HFFc6 (cell line): Measurements from ENCODE around the gene SLC13A1. TPM values are rescaled to one million over a fixed set of nuclear protein-coding genes. Genes with fewer than 3 reads are reported as not detected.

Source experiments
- DNase-seq: peaks from one replicate; pipeline ENCODE4 v3.0.0-alpha.2; 2018
- H3K27ac Mint-ChIP-seq: 2 replicates; pipeline ENCODE4 v1.8.0; 2020; ENCODE audit warnings: mild to moderate bottlenecking, mixed read lengths
- H3K27me3 Mint-ChIP-seq: 2 replicates; pipeline ENCODE4 v1.8.0; 2021; ENCODE audit warnings: mild to moderate bottlenecking, moderate library complexity, mixed read lengths; ENCODE audit not compliant: insufficient read depth
- H3K36me3 Mint-ChIP-seq: 2 replicates; pipeline ENCODE4 v1.8.0; 2021; ENCODE audit warnings: low read depth, mixed read lengths
- H3K4me1 Mint-ChIP-seq: 2 replicates; pipeline ENCODE4 v1.8.0; 2020; ENCODE audit warnings: low read depth, mixed read lengths
- H3K4me3 Mint-ChIP-seq: 2 replicates; pipeline ENCODE4 v1.8.0; 2020; ENCODE audit warnings: mild to moderate bottlenecking, moderate library complexity, mixed read lengths
- H3K9me3 Mint-ChIP-seq: 2 replicates; pipeline ENCODE4 v1.8.0; 2020; ENCODE audit warnings: mild to moderate bottlenecking, mixed read lengths
- total RNA-seq, 6 experiments: library from RNA; stranded (reverse); fragmentation: NEBNext Ultra II Directional; extraction: Animal tissue kit (Norgen Biotek cat#: 25700); gene quantifications; 2 replicates in 1 of 6; 3 replicates in 5 of 6; pipeline ENCODE4 v1.2.3, GENCODE V29; 2021
- TF ChIP-seq, protein P1 (sequence below): fragments of 200-600 bp; sonication (generic); IDR thresholded peaks from 2 replicates; pipeline ENCODE4 v1.5.0; 2021; ENCODE audit warnings: antibody characterized with exemption, mild to moderate bottlenecking

SLC13A1 gene
- total RNA-seq, 6 experiments from 2014 or later: not detected

DNA sequence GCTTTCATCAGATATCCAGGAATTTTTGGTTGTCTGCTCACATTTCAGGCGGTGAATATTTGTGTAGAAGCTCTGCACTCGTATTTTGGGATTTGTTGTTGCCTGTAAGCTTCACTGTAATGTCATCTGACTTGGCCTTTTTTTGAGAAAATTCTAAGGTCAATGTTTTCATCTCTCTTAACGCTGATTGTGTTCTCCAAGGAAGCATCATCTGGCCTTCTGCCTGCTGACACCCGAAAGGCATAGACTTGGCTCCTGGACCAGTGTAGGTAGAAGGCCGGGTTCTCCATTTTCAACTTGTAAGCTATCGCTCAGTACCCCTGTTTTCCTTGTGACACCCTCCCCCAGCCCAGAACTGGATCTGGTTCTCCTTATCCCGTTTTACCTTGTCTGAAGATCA is 44.2 kb downstream of the SLC13A1 start:
- H3K4me1 Mint-ChIP-seq: no peaks in the 10 kb centered on the region
- TF ChIP-seq, protein P1, sequence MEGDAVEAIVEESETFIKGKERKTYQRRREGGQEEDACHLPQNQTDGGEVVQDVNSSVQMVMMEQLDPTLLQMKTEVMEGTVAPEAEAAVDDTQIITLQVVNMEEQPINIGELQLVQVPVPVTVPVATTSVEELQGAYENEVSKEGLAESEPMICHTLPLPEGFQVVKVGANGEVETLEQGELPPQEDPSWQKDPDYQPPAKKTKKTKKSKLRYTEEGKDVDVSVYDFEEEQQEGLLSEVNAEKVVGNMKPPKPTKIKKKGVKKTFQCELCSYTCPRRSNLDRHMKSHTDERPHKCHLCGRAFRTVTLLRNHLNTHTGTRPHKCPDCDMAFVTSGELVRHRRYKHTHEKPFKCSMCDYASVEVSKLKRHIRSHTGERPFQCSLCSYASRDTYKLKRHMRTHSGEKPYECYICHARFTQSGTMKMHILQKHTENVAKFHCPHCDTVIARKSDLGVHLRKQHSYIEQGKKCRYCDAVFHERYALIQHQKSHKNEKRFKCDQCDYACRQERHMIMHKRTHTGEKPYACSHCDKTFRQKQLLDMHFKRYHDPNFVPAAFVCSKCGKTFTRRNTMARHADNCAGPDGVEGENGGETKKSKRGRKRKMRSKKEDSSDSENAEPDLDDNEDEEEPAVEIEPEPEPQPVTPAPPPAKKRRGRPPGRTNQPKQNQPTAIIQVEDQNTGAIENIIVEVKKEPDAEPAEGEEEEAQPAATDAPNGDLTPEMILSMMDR: no peak

DNA sequence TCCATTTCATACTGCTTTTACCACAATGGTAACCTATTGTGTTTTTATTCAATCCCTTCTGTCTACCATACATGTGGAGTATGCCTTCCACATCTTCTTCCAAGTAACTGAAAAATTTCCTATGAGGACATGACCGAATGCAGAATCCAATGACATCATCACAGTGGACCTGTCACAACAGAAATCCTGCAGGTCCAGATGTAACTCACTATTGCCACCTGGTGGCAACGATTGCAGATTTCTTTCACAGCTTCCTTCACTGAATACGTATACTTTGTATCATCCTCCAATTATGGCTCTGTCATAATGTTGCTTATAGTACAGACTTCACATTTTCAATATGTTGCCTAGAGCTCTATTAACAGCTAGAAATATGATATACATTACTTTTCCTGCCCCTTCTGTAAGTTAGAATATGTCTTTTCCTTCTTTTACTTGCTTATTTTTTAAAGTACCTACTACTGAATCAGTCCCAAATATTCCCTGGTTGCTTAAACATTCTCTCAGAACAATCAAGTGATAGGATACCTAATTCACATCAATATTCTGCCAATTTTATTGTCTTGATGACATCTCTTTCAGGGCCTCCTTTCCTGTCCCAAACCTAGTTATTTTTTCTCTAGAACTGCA is 45.4 kb downstream of the SLC13A1 start:
- H3K4me1 Mint-ChIP-seq: no peaks in the 10 kb centered on the region
- H3K9me3 Mint-ChIP-seq: peaks cover 11% of the 10 kb centered on the region
- TF ChIP-seq, protein P1: peak; percentile 80
- H3K27me3 Mint-ChIP-seq: no peaks in the 10 kb centered on the region
- H3K36me3 Mint-ChIP-seq: no peaks in the 10 kb centered on the region
- peak; percentile 39 for DNase-seq
- no peak overlapping the region for H3K27ac Mint-ChIP-seq
- H3K4me3 Mint-ChIP-seq: no peak overlapping the region

More for the DNA sequence above, 44.2 kb downstream of the SLC13A1 start:
- no peaks in the 10 kb centered on the region for H3K27me3 Mint-ChIP-seq
- no peak for DNase-seq
- H3K9me3 Mint-ChIP-seq: peaks cover 7% of the 10 kb centered on the region; the same call in 1 of the 2 replicates
- H3K36me3 Mint-ChIP-seq: no peaks in the 10 kb centered on the region
- no peak overlapping the region for H3K4me3 Mint-ChIP-seq
- no peak overlapping the region for H3K27ac Mint-ChIP-seq

DNA sequence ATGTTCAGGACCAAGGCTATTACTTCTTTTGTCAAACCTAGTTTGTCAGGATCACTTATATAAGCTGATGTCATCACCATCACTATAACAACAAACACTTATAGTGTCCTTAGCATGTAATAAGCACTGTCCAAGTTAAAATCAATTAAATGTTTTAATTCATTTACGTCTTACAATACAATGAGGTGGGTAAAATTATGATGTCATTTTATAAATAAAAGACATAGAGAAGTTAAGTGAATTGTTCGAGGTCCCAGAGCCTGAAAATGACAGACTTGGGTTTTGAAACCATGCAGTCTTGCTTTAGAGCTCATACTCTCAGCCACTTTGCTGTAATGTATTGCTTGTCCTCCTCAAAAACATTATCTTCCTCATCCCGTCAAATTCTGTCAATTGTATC is 48.3 kb downstream of the SLC13A1 start:
- TF ChIP-seq, protein P1: no peak
- H3K4me1 Mint-ChIP-seq: no peaks in the 10 kb centered on the region
- H3K27ac Mint-ChIP-seq: no peak overlapping the region
- no peak overlapping the region for H3K4me3 Mint-ChIP-seq
- no peak for DNase-seq
- H3K27me3 Mint-ChIP-seq: no peaks in the 10 kb centered on the region
- no peaks in the 10 kb centered on the region for H3K36me3 Mint-ChIP-seq
- H3K9me3 Mint-ChIP-seq: peaks cover 23% of the 10 kb centered on the region

DNA sequence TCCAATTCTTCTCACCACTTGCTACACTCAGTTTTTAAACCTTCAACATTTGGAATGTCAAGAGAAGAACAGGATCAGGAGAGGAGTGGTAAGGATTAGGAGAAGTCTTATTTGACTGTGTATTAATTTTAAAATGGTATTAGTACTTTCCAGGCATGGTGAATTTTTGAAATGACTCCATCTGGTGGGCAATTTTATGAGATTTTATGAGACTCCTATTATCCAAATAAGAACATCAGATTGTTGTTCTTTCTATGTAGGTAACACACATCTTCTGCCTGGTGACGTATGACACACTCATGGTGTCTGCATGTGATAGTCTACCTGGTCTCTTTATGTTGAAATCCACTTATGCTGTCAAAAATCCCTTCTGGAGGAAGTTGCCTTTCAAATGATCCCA is 51.0 kb downstream of the SLC13A1 start:
- H3K9me3 Mint-ChIP-seq: peaks cover 38% of the 10 kb centered on the region
- no peak for DNase-seq
- H3K4me3 Mint-ChIP-seq: no peak overlapping the region
- TF ChIP-seq, protein P1: no peak
- H3K4me1 Mint-ChIP-seq: no peaks in the 10 kb centered on the region
- peaks cover 4% of the 10 kb centered on the region; the same call in 1 of the 2 replicates for H3K36me3 Mint-ChIP-seq
- H3K27ac Mint-ChIP-seq: no peak overlapping the region
- H3K27me3 Mint-ChIP-seq: no peaks in the 10 kb centered on the region

DNA sequence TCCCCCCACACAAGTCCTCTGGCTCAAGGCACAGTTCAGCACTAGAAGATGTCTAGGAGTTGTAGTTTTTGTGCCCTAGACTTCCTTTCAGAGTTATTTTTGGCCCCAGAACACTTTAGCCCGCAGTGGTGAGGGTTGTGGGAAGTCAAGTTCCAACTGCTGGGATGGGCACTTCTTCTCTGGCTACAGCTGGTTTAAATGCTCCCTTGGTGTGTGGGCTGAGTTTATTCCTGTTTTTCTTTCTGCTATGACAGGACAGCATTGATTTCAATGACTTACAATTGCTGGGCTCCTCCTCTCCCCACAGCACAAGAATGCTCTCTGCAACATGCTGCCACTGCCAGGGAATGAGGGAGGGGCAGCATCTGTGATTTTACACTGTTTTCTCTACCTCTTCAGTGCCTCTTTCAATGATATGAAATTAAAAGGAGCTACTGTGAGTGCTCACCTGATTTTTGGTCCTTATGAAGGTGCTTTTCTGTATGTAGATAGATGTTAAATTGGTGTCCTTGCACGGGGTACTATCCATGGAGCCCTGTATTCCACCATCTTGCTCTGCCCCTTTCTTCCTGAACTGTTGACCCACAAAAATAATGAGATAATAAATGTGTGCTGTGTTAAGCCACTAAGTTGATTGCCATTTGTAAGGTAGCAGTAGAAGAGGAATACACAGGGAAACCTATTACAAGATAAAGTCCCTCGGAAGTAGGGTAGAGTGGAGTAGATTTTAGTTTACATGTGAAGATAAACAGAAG is 56.3 kb downstream of the SLC13A1 start:
- Mint-ChIP-seq H3K9me3 (peaks cover 52% of the 10 kb centered on the region), H3K27ac (no peak overlapping the region), H3K4me3 (no peak overlapping the region), H3K27me3 (no peaks in the 10 kb centered on the region), H3K4me1 (no peaks in the 10 kb centered on the region), H3K36me3 (peaks cover 7% of the 10 kb centered on the region; the same call in 1 of the 2 replicates)
- TF ChIP-seq, protein P1: no peak
- no peak for DNase-seq
